OCI-LY7 (cell line): ENCODE measurements around the gene MRGPRE. TPM values are rescaled to one million over a fixed set of nuclear protein-coding genes. Genes with fewer than 3 reads are reported as not detected.

Source experiments
- BruUV-seq: library from RNA; stranded (reverse); fragments of 400-500 nt; replicated peaks from 2 replicates; lab custom pipeline; 2021; lab: Mats Ljungman, UMichigan
- CTCF ChIA-PET: fragments of 300-600 bp; sonication (Branson Sonifier 250); formaldehyde crosslinking; loops from one replicate; lab custom pipeline; 2022; ENCODE audit warnings: antibody characterized with exemption; ENCODE audit not compliant: unreplicated experiment; lab: Charles Lee
- POLR2A ChIA-PET: fragments of 300-600 bp; sonication (Branson Sonifier 250); formaldehyde crosslinking; loops from one replicate; lab custom pipeline; 2022; ENCODE audit warnings: antibody characterized with exemption; lab: Charles Lee
- DNase-seq: peaks from one replicate; pipeline ENCODE4 v3.0.0-alpha.2; 2015; ENCODE audit warnings: low spot score
- H2AFZ ChIP-seq: fragments of 200-600 bp; sonication (generic), shearing (Covaris generic); 2 replicates; pipeline ENCODE4 v1.6.1; 2014; ENCODE audit warnings: mild to moderate bottlenecking, antibody characterized with exemption, low read length, moderate library complexity
- H3K27ac ChIP-seq: fragments of 200-600 bp; sonication (generic); 2 replicates; pipeline ENCODE4 v1.5.1; 2014; ENCODE audit warnings: mixed run types, low read depth, mild to moderate bottlenecking, moderate library complexity, low read length, inconsistent platforms; ENCODE audit not compliant: poor library complexity, severe bottlenecking
- H3K36me3 ChIP-seq: fragments of 200-600 bp; sonication (generic); 2 replicates; pipeline ENCODE4 v1.6.1; 2014; ENCODE audit warnings: mild to moderate bottlenecking, antibody characterized with exemption, low read length, moderate library complexity, mixed read lengths; ENCODE audit not compliant: insufficient read depth
- H3K4me1 ChIP-seq: fragments of 200-600 bp; sonication (generic); 2 replicates; pipeline ENCODE4 v1.5.1; 2014; ENCODE audit warnings: mild to moderate bottlenecking, low read length; ENCODE audit not compliant: insufficient read depth, poor library complexity, severe bottlenecking
- H3K4me2 ChIP-seq: fragments of 200-600 bp; sonication (generic); 2 replicates; pipeline ENCODE4 v1.6.1; 2014; ENCODE audit warnings: mild to moderate bottlenecking, low read length
- H3K4me3 ChIP-seq: fragments of 200-600 bp; sonication (generic); 2 replicates; pipeline ENCODE4 v1.5.1; 2014; ENCODE audit warnings: mild to moderate bottlenecking, low read depth, low read length; ENCODE audit not compliant: poor library complexity, severe bottlenecking
- H3K79me2 ChIP-seq: fragments of 200-600 bp; sonication (generic); 2 replicates; pipeline ENCODE4 v1.6.1; 2016; ENCODE audit warnings: low read depth, mild to moderate bottlenecking, low read length, moderate library complexity, mixed read lengths; ENCODE audit not compliant: insufficient read depth
- H3K9me2 ChIP-seq: fragments of 200-600 bp; sonication (generic); 2 replicates; pipeline ENCODE4 v1.6.1; 2016; ENCODE audit warnings: mild to moderate bottlenecking, low read length, mixed read lengths; ENCODE audit not compliant: insufficient read depth
- H3K9me3 ChIP-seq: fragments of 200-600 bp; sonication (generic); 2 replicates; pipeline ENCODE4 v1.6.1; 2014; ENCODE audit warnings: mild to moderate bottlenecking, mixed run types, low read length, mixed read lengths
- H4K20me1 ChIP-seq: fragments of 200-600 bp; sonication (generic); 2 replicates; pipeline ENCODE4 v1.6.1; 2014; ENCODE audit warnings: mild to moderate bottlenecking, antibody characterized with exemption, low read length, moderate library complexity, mixed read lengths; ENCODE audit not compliant: insufficient read depth
- CTCF ChIP-seq: fragments of 200-600 bp; sonication (generic); conservative IDR thresholded peaks from 2 replicates; pipeline ENCODE4 v1.5.1; 2014; ENCODE audit warnings: mild to moderate bottlenecking, antibody characterized with exemption, low read length, moderate library complexity, mixed read lengths
- EZH2phosphoT487 ChIP-seq: fragments of 200-600 bp; sonication (generic); IDR thresholded peaks from 2 replicates; pipeline ENCODE4 v1.6.1; 2018; ENCODE audit warnings: low read depth, borderline replicate concordance, mild to moderate bottlenecking, mixed run types, antibody characterized with exemption, low read length, moderate library complexity, mixed read lengths
- intact Hi-C: fragments of 100-400 bp; cut with micrococcal nuclease; formaldehyde crosslinking; loops from one replicate; pipeline ENCODE4 v1.10.0; 2022; ENCODE audit not compliant: unreplicated experiment
- total RNA-seq, 2 experiments: library from RNA; depleted of rRNA in 1 of 2; stranded (reverse); fragments of >200 nt in 1 of 2; shearing (Covaris generic) in 1 of 2; gene quantifications; 2 replicates each; pipeline ENCODE4 v1.2.3, GENCODE V29; 2014 to 2022

Gene MRGPRE
- total RNA-seq, 2 experiments from 2014 or later, result not detected

- Histone ChIP-seq H3K27ac (no peak overlapping the region), H3K79me2 (no peaks in the 10 kb centered on the region), H4K20me1 (no peaks in the 10 kb centered on the region), H3K4me1 (no peaks in the 10 kb centered on the region), H3K9me3 (no peaks in the 10 kb centered on the region), H3K4me3 (no peak overlapping the region), H2AFZ (no peak overlapping the region), H3K36me3 (no peaks in the 10 kb centered on the region), H3K4me2 (no peak overlapping the region), H3K9me2 (no peaks in the 10 kb centered on the region)
- no peak for TF ChIP-seq EZH2phosphoT487
- ChIA-PET POLR2A (no interaction called here), CTCF (no interaction called here)
- intact Hi-C loops, result no loop called here
- DNase-seq, result no peak
- no TSS peak for BruUV-seq
Observed at GRCh38 chr11:3199537-3200295, 32.5 kb downstream of the MRGPRE start.

- Histone ChIP-seq H3K9me3 (no peaks in the 10 kb centered on the region), H3K9me2 (no peaks in the 10 kb centered on the region), H3K79me2 (no peaks in the 10 kb centered on the region), H4K20me1 (no peaks in the 10 kb centered on the region), H3K27ac (no peak overlapping the region), H3K4me2 (no peak overlapping the region), H2AFZ (no peak overlapping the region), H3K36me3 (no peaks in the 10 kb centered on the region), H3K4me3 (no peak overlapping the region), H3K4me1 (no peaks in the 10 kb centered on the region)
- ChIA-PET POLR2A (no interaction called here), CTCF (no interaction called here)
- no peak for DNase-seq
- TF ChIP-seq EZH2phosphoT487, result no peak
- no peak for TF ChIP-seq CTCF
- BruUV-seq, result no TSS peak
- intact Hi-C loops, result no loop called here
Observed at GRCh38 chr11:3198815-3199214, 33.4 kb downstream of the MRGPRE start.

DNA sequence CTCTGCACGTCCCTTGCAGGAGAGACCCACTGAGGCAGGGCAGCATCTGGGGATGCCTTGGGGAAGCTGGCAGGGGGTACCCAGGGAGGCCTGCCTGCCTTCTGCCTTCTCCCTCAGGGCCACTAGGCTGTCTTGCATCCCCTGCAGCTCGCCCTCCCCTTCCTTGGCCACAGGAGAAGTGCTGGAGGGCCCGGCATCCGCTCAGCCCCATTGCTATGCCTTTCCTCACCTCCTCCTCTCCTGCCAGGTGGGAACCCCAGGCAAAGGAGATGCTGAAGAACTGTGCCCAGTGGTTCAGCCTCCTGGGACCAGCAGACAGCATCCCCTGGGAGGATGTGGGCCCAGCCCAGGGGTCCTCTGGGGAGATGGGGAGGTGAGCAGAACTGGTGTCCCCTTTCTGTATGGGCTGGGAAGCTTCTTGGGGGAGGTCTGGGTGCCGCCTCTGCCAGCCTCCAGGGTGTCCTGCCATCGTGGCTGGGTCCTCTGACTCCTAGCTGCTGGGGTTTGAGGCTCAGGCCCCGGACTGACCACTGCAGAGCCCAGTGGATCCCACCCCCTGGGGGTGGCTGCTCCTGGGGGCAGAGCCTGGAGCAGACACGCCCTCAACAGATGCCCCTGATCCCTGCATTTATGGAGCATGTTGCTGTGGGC lies 34.2 kb downstream of the MRGPRE start:
- CTCF ChIA-PET, result no interaction called here

More for the DNA sequence above, 34.2 kb downstream of the MRGPRE start:
- Histone ChIP-seq H3K4me1 (no peaks in the 10 kb centered on the region), H4K20me1 (no peaks in the 10 kb centered on the region), H3K79me2 (no peaks in the 10 kb centered on the region), H3K27ac (no peak overlapping the region), H3K4me2 (no peak overlapping the region), H3K9me2 (no peaks in the 10 kb centered on the region), H2AFZ (no peak overlapping the region), H3K9me3 (no peaks in the 10 kb centered on the region), H3K36me3 (no peaks in the 10 kb centered on the region), H3K4me3 (no peak overlapping the region)
- BruUV-seq, result no TSS peak
- no peak for DNase-seq
- intact Hi-C loops, result no loop called here
- TF ChIP-seq EZH2phosphoT487 (no peak), CTCF (no peak)
- POLR2A ChIA-PET, result no interaction called here
